Fibroblast of the aortic adventitia (primary cell): ENCODE data around the gene SPSB3. TPM values are rescaled to one million over a fixed set of nuclear protein-coding genes. Genes with fewer than 3 reads are reported as not detected.

Source experiments
- DNase-seq: peaks from one replicate; pipeline ENCODE4 v3.0.0-alpha.2; 2010; ENCODE audit warnings: low read depth
- H3K4me3 ChIP-seq: 2 replicates; pipeline ENCODE4 v1.5.1; 2011; ENCODE audit warnings: low read depth, mild to moderate bottlenecking, control low read depth, low read length, moderate library complexity
- total RNA-seq: library from RNA; depleted of rRNA; stranded (reverse); fragments of >200 nt; gene quantifications from 2 replicates; pipeline ENCODE4 v1.2.3, GENCODE V29; 2012; ENCODE audit warnings: low replicate concordance
- TF ChIP-seq, protein P1 (sequence below): IDR thresholded peaks from 2 replicates; pipeline ENCODE4 v1.5.1; 2011; ENCODE audit warnings: mild to moderate bottlenecking, low read length, control low read depth, inconsistent platforms; ENCODE audit not compliant: insufficient read depth

SPSB3 gene
- 21.6 and 34.8 TPM in 2 replicates for total RNA-seq

DNA sequence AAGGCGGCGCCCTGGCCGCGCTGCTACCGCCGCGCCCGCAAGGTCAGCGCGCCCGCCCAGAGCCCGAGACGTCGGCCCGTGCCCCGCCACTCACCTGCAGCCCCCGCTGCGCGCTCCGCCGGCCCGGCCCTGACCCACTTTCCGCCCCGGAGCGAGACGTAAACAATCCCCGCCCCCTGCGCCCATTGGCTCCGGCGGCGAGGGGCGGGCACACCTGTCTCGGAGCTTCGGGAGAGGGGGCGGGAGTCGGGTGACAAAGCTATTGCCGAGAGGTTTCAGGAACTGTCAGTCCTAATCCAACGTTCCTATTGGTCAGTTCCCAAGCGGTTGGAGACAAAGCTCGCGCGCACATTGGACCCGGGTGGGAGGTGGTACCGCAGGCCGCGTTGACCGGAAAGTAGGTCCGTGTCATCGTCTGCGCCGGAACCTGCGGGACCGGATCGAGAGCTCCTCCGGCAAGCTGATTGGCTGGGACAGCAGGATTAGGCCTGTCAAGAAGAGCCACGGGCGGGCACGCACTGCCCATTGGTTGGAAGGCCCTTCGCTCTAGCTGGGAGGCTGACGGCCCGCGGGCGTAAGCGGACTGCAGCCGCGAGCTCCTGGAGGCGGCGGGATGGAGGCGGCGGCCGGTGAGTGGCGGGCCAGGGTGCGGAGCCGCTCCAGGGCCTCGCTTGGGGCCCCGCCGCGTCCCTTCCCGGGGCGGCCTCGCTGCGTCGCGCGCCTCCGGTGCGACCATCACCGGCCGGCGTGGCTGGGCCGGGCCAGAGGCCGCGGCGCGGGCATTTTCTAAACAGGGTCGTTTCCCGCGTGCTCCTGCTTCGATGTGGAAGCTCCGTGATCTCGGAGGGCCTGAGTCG, at the start of gene SPSB3, which contains the start of gene NUBP2:
Gene SPSB3, minus strand, starts transcription at position 164 of the 857 bp plus-strand sequence. CDS start 1,088 bp downstream, outside the sequence.
Gene NUBP2, plus strand, starts transcription at position 553 of the 857 bp plus-strand sequence. Its CDS starts 61 bp downstream, at position 614.
- peak within 1 kb of the TSS; percentile 83 for H3K4me3 ChIP-seq
- TF ChIP-seq, protein P1, sequence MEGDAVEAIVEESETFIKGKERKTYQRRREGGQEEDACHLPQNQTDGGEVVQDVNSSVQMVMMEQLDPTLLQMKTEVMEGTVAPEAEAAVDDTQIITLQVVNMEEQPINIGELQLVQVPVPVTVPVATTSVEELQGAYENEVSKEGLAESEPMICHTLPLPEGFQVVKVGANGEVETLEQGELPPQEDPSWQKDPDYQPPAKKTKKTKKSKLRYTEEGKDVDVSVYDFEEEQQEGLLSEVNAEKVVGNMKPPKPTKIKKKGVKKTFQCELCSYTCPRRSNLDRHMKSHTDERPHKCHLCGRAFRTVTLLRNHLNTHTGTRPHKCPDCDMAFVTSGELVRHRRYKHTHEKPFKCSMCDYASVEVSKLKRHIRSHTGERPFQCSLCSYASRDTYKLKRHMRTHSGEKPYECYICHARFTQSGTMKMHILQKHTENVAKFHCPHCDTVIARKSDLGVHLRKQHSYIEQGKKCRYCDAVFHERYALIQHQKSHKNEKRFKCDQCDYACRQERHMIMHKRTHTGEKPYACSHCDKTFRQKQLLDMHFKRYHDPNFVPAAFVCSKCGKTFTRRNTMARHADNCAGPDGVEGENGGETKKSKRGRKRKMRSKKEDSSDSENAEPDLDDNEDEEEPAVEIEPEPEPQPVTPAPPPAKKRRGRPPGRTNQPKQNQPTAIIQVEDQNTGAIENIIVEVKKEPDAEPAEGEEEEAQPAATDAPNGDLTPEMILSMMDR = no peak
- DNase-seq = peak; percentile 100

GRCh38 chr16:1831186-1832075, 49.1 kb upstream of the SPSB3 start:
- TF ChIP-seq, protein P1 = no peak
- H3K4me3 ChIP-seq = no peak overlapping the region
- DNase-seq = no peak

DNA sequence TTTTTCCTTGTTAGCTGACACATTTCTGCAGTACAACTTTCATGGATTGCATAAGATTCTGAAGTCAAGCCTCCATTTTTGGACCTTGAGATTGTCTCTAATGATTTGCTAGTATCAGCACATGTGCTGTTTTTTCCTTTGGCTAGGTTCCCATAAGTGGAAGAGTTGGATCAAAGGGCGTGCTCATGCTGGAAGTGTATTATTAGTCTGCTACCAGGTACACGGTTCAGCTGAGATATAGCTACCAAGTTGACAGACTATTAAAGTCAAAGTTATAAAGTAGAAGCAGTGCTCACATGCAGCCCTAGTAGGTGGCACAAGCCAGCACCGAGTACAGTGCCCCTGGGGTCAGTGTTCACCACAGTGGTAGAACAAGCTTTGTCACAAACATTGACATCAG, 47.8 kb upstream of the SPSB3 start:
- no peak for DNase-seq
- TF ChIP-seq, protein P1 = no peak
- no peak overlapping the region for H3K4me3 ChIP-seq

GRCh38 chr16:1828645-1829410, 46.5 kb upstream of the SPSB3 start:
- no peak for DNase-seq
- peak overlapping the region; percentile 99 for H3K4me3 ChIP-seq
- TF ChIP-seq, protein P1 = no peak

- H3K4me3 ChIP-seq = peak within 1 kb of the TSS; percentile 99
- TF ChIP-seq, protein P1 = no peak
- peak; percentile 95 for DNase-seq
Observed at GRCh38 chr16:1826691-1827573, 44.6 kb upstream of the SPSB3 start, which contains the start of the genes FAHD1 and HAGH. Gene FAHD1 (plus strand): TSS chr16:1827206. CDS start chr16:1827239, 33 bp downstream. Gene HAGH (minus strand): TSS chr16:1826825. CDS start chr16:1826787, 38 bp downstream.
